Endothelial cell of umbilical vein (primary cell): ENCODE data around the gene MTMR11. TPM values are rescaled to one million over a fixed set of nuclear protein-coding genes. Genes with fewer than 3 reads are reported as not detected.
"Not testable (repeated sequence)": the region's sequence is repeated elsewhere in the genome, so short reads cannot be mapped to it uniquely, and the experiment has no call there.

Experiments
- BruUV-seq: library from RNA; stranded (reverse); fragments of 400-500 nt; replicated peaks from 2 replicates; lab custom pipeline; 2021; lab: Mats Ljungman, UMichigan
- CTCF ChIA-PET: fragments of 300-600, 350-600 bp; sonication (Branson Sonifier 250); formaldehyde crosslinking; loops from one replicate; lab custom pipeline; 2021; ENCODE audit warnings: antibody characterized with exemption, inconsistent platforms; lab: Charles Lee
- POLR2A ChIA-PET: fragments of 300-600, 350-600 bp; sonication (Branson Sonifier 250); formaldehyde crosslinking; loops from one replicate; lab custom pipeline; 2021; ENCODE audit warnings: antibody characterized with exemption, inconsistent platforms; lab: Charles Lee
- DNase-seq: peaks from one replicate; pipeline ENCODE4 v3.0.0-alpha.2; 2011; ENCODE audit warnings: low read depth, low spot score
- FAIRE-seq: peaks from 2 replicates; lab custom pipeline; 2011; peaks lifted over from hg19 to GRCh38; lab: Jason Lieb, UNC
- H2AFZ ChIP-seq: 2 replicates; pipeline ENCODE4 v1.6.0; 2012; ENCODE audit warnings: low read depth, low read length, control low read depth, inconsistent platforms
- H3K27ac ChIP-seq: 2 replicates; pipeline ENCODE4 v1.5.1; 2011; ENCODE audit warnings: low read depth, mild to moderate bottlenecking, control low read depth, low read length, moderate library complexity; ENCODE audit not compliant: insufficient read depth
- H3K27me3 ChIP-seq, 2 experiments: 2 replicates each; pipeline versions ENCODE4 v1.6.0 to v1.6.1; 2011; ENCODE audit warnings: low read length in 2 of 2, mixed read lengths in 1 of 2; ENCODE audit not compliant: control insufficient read depth in 2 of 2, insufficient read depth in 2 of 2
- H3K36me3 ChIP-seq, 2 experiments: 2 replicates in 1 of 2; 3 replicates in 1 of 2; pipeline ENCODE4 v1.5.1; 2011; ENCODE audit warnings: low read length in 2 of 2, mild to moderate bottlenecking in 1 of 2, moderate library complexity in 1 of 2; ENCODE audit not compliant: control insufficient read depth in 2 of 2, insufficient read depth in 2 of 2; ENCODE audit errors: extremely low read depth in 1 of 2
- H3K4me1 ChIP-seq: 3 replicates; pipeline ENCODE4 v1.5.1; 2011; ENCODE audit warnings: mild to moderate bottlenecking, low read length; ENCODE audit not compliant: control insufficient read depth, insufficient read depth; ENCODE audit errors: extremely low read depth
- H3K4me2 ChIP-seq: 2 replicates; pipeline ENCODE4 v1.6.1; 2011; ENCODE audit warnings: low read length, control low read depth, mixed read lengths; ENCODE audit not compliant: insufficient read depth
- H3K4me3 ChIP-seq, 3 experiments: fragments of 200-600 bp in 1 of 3; sonication (generic), shearing (Covaris generic) in 1 of 3; replicated peaks in 1 of 3; 2 replicates each; pipeline ENCODE4 v1.5.1; 2011 to 2016; ENCODE audit warnings: control low read depth in 3 of 3, low read length in 3 of 3, mild to moderate bottlenecking in 2 of 3, inconsistent platforms in 1 of 3, low read depth in 1 of 3, moderate library complexity in 1 of 3; ENCODE audit not compliant: insufficient read depth in 1 of 3
- H3K79me2 ChIP-seq: 2 replicates; pipeline ENCODE4 v1.6.0; 2012; ENCODE audit warnings: low read length, inconsistent platforms; ENCODE audit not compliant: control insufficient read depth, insufficient read depth
- H3K9ac ChIP-seq: replicated peaks from 2 replicates; pipeline ENCODE3; 2011; ENCODE audit warnings: low read length, control low read depth; ENCODE audit not compliant: insufficient read depth; ENCODE audit errors: extremely low read depth
- H3K9me1 ChIP-seq: replicated peaks from 3 replicates; pipeline ENCODE4 v1.6.0; 2011; ENCODE audit warnings: mild to moderate bottlenecking, low read length; ENCODE audit not compliant: control insufficient read depth, insufficient read depth; ENCODE audit errors: extremely low read depth
- H3K9me3 ChIP-seq: replicated peaks from 2 replicates; pipeline ENCODE4 v1.5.1; 2012; ENCODE audit warnings: low read length, inconsistent platforms; ENCODE audit not compliant: control insufficient read depth, insufficient read depth
- H4K20me1 ChIP-seq: replicated peaks from 2 replicates; pipeline ENCODE3; 2011; ENCODE audit warnings: mild to moderate bottlenecking, low read length; ENCODE audit not compliant: control insufficient read depth, insufficient read depth; ENCODE audit errors: extremely low read depth
- EZH2 ChIP-seq: IDR thresholded peaks from 2 replicates; pipeline ENCODE4 v1.6.1; 2012; ENCODE audit warnings: borderline replicate concordance, low read depth, mild to moderate bottlenecking, moderate library complexity, low read length, inconsistent platforms; ENCODE audit not compliant: severe bottlenecking
- POLR2A ChIP-seq: IDR thresholded peaks from 2 replicates; pipeline ENCODE4 v1.6.1; 2012; ENCODE audit warnings: low read depth, mild to moderate bottlenecking, control low read depth, low read length
- POLR2AphosphoS5 ChIP-seq: IDR thresholded peaks from 2 replicates; pipeline ENCODE4 v1.6.1; 2012; ENCODE audit warnings: low read depth, mild to moderate bottlenecking, control low read depth, low read length, moderate library complexity; ENCODE audit not compliant: insufficient read depth
- dilution Hi-C: fragments of 300-500 bp; cut with MboI; formaldehyde crosslinking; loops from one replicate; pipeline ENCODE4 v1.15.0; 2019; ENCODE audit warnings: low sequenced_read_pairs; ENCODE audit not compliant: extremely low pct_ligation_motif_present
- intact Hi-C: fragments of 100-400 bp; cut with micrococcal nuclease; formaldehyde crosslinking; loops from one replicate; pipeline ENCODE4 v1.10.0; 2022
- polyA plus RNA-seq, 4 experiments: library from polyadenylated mRNA; depleted of rRNA in 3 of 4; stranded (reverse) in 3 of 4; unstranded in 1 of 4; fragments of >200 nt; gene quantifications; 2 replicates each; pipeline versions ENCODE4 v1.2.1 to v1.2.3, GENCODE V29; 2011 to 2012; ENCODE audit warnings: missing spikeins in 1 of 4
- total RNA-seq: library from RNA; stranded (reverse); gene quantifications from 2 replicates; pipeline ENCODE4 v1.2.3, GENCODE V29; 2021

The MTMR11 gene
- total and polyA plus RNA-seq, 2 donors (not counting 3 experiments of a cell fraction or from before 2014, with no cell fraction given): 7.8 to 14.4 TPM

GRCh38 chr1:149887196-149887455 is 49.6 kb downstream of the MTMR11 start:
- ChIA-PET POLR2A (interaction anchor here (0.9 to 3.6 kb wide), 12 partner anchors 13 to 181 kb away, joined by 3 to 20 read pairs (median 6); partner anchors contain the start of genes BOLA1, MTMR11, OTUD7B and VPS45), CTCF (interaction anchor here (0.9 to 4.1 kb wide), 7 partner anchors 13 to 300 kb away, joined by 3 to 38 read pairs (median 6); partner anchors contain the start of gene BOLA1)
- BruUV-seq, H3K27me3 ChIP-seq, H4K20me1 ChIP-seq, H2AFZ ChIP-seq, DNase-seq, H3K36me3 ChIP-seq, H3K9me1 ChIP-seq, FAIRE-seq, H3K79me2 ChIP-seq, H3K9me3 ChIP-seq, intact Hi-C loops: not testable (repeated sequence)
- peak overlapping the region; percentile 99 for H3K9ac ChIP-seq
- peak overlapping the region; percentile 97 for H3K27ac ChIP-seq
- dilution Hi-C loops: loop anchor here (25.0 kb wide), 1 partner anchor 150 kb away; no protein-coding TSS in a partner anchor
- TF ChIP-seq POLR2AphosphoS5: peak; percentile 13
- peak; percentile 67 for TF ChIP-seq POLR2A
- peaks cover 16% of the 10 kb centered on the region for H3K4me1 ChIP-seq
- peak overlapping the region; percentile 19 to 91 (median 67) for H3K4me3 ChIP-seq
- peak overlapping the region; percentile 85 for H3K4me2 ChIP-seq

DNA sequence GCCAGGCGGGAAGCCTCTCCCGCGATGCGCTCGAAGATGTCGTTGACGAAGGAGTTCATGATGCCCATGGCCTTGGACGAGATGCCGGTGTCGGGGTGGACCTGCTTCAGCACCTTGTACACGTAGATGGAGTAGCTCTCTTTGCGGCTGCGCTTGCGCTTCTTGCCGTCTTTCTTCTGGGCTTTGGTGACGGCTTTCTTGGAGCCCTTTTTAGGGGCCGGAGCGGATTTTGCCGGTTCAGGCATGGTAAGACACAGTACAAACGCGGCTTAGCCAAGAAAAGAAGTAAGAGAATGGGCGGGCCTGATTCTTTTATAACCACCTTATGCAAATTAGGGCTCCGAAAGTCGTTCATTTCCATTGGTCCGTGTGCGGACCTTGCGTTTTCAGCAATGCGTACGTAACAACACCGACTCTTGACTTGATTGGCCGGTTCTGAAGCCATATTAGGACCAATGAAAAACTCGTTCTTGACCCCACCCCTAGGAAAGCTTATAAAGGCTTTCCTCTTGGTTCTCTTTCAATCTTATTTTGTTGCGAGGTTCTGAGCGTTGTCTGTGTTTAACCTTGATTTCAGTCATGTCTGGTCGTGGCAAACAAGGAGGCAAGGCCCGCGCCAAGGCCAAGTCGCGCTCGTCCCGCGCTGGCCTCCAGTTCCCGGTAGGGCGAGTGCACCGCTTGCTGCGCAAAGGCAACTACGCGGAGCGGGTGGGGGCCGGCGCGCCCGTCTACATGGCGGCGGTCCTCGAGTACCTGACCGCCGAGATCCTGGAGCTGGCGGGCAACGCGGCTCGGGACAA is 50.1 kb downstream of the MTMR11 start:
- ChIA-PET CTCF (interaction anchor here (0.9 to 4.1 kb wide), 7 partner anchors 37 to 301 kb away, joined by 3 to 38 read pairs (median 5); no protein-coding TSS in a partner anchor), POLR2A (interaction anchor here (0.6 to 3.6 kb wide), 10 partner anchors 13 to 451 kb away, joined by 3 to 20 read pairs (median 6); partner anchors contain the start of genes BOLA1, OTUD7B and VPS45)
- peak; percentile 97 for TF ChIP-seq POLR2A
- TF ChIP-seq EZH2: no peak
- TF ChIP-seq POLR2AphosphoS5: peak; percentile 86
- intact Hi-C loops: no loop called here
- H3K27me3 ChIP-seq: no peaks in the 10 kb centered on the region
- H3K79me2 ChIP-seq: no peaks in the 10 kb centered on the region
- dilution Hi-C loops: loop anchor here (25.0 kb wide), 1 partner anchor 151 kb away; no protein-coding TSS in a partner anchor
- peak; percentile 98 for FAIRE-seq
- H3K9me1 ChIP-seq: no peaks in the 10 kb centered on the region
- H2AFZ ChIP-seq: no peak overlapping the region
- no peaks in the 10 kb centered on the region for H4K20me1 ChIP-seq
- peaks cover 16% of the 10 kb centered on the region for H3K4me1 ChIP-seq
- no peaks in the 10 kb centered on the region for H3K9me3 ChIP-seq
- peak overlapping the region; percentile 91 for H3K4me2 ChIP-seq
- H3K9ac ChIP-seq: peak overlapping the region; percentile 99
- H3K27ac ChIP-seq: peak overlapping the region; percentile 97
- no peaks in the 10 kb centered on the region for H3K36me3 ChIP-seq
- DNase-seq: peak; percentile 98
- peak overlapping the region; percentile 19 to 91 (median 67) for H3K4me3 ChIP-seq
- BruUV-seq: TSS peak; percentile 99
